ENCODE data around the gene HSPB6. TPM values are rescaled to one million over a fixed set of nuclear protein-coding genes. Genes with fewer than 3 reads are reported as not detected.

The HSPB6 gene
- total RNA-seq, 2 donors from 2014 or later: 78.6 to 130 TPM

DNA sequence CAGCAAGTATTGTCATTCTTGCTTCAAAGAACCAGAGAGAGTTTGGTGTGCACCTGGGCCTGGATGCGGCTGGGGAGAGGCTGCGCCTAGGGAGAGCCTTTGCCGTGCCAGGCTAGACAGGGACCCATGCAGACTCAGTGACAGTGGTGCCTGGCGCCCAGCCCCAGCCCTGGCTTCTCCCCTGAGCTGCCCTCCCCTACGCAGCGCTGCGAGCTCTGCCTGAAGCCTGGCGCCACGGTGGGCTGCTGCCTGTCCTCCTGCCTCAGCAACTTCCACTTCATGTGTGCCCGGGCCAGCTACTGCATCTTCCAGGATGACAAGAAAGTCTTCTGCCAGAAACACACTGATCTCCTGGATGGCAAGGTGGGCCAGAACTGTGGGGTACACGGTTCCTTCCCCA, 27.1 kb downstream of the HSPB6 start:
- Histone ChIP-seq H3K36me3 (peaks cover 84% of the 10 kb centered on the region), H3K27ac (no peak overlapping the region)

DNA sequence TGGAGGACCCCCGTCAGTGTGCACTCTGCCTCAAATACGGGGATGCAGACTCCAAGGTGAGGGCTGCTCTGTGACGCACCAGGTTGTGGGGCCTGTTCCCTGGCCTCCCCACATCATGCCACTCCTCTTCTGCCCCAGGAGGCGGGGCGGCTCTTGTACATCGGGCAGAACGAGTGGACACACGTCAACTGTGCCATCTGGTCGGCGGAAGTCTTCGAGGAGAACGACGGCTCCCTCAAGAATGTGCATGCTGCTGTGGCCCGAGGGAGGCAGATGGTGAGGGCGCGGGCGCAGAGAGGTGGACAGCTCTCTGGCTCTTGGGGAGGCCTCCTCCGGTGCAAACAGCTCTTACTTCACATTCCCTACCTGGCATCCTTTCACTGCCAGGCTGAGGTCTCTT, 27.8 kb downstream of the HSPB6 start:
- Histone ChIP-seq H3K4me3 (no peak overlapping the region), H3K9me3 (no peaks in the 10 kb centered on the region), H3K4me1 (ENCODE audit: control insufficient read depth in 1 of 2, low read depth in 2 of 2) (no peaks in the 10 kb centered on the region), H3K27ac (no peak overlapping the region), H3K27me3 (replicated peaks; ENCODE audit: insufficient read depth) (no peaks in the 10 kb centered on the region), H3K36me3 (peaks cover 88% of the 10 kb centered on the region)
- TF ChIP-seq, protein P1, sequence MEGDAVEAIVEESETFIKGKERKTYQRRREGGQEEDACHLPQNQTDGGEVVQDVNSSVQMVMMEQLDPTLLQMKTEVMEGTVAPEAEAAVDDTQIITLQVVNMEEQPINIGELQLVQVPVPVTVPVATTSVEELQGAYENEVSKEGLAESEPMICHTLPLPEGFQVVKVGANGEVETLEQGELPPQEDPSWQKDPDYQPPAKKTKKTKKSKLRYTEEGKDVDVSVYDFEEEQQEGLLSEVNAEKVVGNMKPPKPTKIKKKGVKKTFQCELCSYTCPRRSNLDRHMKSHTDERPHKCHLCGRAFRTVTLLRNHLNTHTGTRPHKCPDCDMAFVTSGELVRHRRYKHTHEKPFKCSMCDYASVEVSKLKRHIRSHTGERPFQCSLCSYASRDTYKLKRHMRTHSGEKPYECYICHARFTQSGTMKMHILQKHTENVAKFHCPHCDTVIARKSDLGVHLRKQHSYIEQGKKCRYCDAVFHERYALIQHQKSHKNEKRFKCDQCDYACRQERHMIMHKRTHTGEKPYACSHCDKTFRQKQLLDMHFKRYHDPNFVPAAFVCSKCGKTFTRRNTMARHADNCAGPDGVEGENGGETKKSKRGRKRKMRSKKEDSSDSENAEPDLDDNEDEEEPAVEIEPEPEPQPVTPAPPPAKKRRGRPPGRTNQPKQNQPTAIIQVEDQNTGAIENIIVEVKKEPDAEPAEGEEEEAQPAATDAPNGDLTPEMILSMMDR (IDR thresholded peaks at IDR 0.05): no peak
- no peak for DNase-seq (ENCODE audit: low spot score)
- ATAC-seq (ENCODE audit: insufficient number of reproducible peaks, low FRiP score, low read depth): no peak

More for the DNA sequence above, 27.1 kb downstream of the HSPB6 start:
- DNase-seq (ENCODE audit: low spot score) (no peak), ATAC-seq (ENCODE audit: insufficient number of reproducible peaks, low FRiP score, low read depth) (no peak)
- Histone ChIP-seq H3K9me3 (no peaks in the 10 kb centered on the region), H3K4me1 (ENCODE audit: control insufficient read depth in 1 of 2, low read depth in 2 of 2) (no peaks in the 10 kb centered on the region), H3K27me3 (replicated peaks; ENCODE audit: insufficient read depth) (no peaks in the 10 kb centered on the region), H3K4me3 (no peak overlapping the region)
- TF ChIP-seq, protein P1 (IDR thresholded peaks at IDR 0.05): no peak

DNA sequence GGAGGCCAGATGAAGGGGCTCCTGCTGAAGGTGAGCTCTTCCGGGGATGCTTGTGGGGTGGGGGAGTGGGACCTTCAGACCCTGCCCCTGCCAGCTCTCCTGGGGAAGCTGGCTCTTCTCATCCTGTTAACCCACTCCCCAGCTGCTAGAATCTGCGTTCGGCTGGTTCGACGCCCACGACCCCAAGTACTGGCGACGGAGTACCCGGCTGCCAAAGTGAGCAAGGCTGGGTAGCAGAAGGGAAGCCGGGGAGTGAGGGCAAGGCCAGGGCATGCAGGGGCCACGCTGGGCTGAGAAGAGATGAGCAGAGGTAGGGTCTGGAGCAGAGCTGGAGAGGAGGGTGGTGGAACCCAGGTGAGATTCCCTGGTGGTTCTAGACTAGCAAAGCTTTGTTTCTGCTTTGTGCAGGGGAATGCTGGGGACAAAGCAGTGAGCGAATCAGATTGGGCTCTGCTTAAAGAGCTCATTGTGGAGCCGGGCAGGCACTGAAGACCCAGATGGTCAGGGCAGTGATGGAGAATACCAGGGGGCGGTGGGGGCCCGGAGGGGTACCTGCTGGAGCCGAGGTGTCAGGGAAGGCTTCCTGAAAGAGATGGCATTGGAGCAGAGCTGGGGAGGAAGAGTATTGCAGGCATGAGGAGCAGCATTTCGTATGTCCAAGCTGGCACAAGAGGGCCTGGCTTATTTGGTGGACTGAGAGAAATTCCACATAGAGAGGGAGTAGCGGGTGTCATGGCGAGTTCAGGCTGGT, 28.7 kb downstream of the HSPB6 start:
- TF ChIP-seq, protein P1 (IDR thresholded peaks at IDR 0.05): no peak
- no peak for DNase-seq (ENCODE audit: low spot score)
- Histone ChIP-seq H3K36me3 (peaks cover 90% of the 10 kb centered on the region), H3K4me1 (ENCODE audit: control insufficient read depth in 1 of 2, low read depth in 2 of 2) (no peaks in the 10 kb centered on the region), H3K27me3 (replicated peaks; ENCODE audit: insufficient read depth) (no peaks in the 10 kb centered on the region), H3K4me3 (no peak overlapping the region), H3K9me3 (no peaks in the 10 kb centered on the region), H3K27ac (no peak overlapping the region)
- ATAC-seq (ENCODE audit: insufficient number of reproducible peaks, low FRiP score, low read depth): no peak

DNA sequence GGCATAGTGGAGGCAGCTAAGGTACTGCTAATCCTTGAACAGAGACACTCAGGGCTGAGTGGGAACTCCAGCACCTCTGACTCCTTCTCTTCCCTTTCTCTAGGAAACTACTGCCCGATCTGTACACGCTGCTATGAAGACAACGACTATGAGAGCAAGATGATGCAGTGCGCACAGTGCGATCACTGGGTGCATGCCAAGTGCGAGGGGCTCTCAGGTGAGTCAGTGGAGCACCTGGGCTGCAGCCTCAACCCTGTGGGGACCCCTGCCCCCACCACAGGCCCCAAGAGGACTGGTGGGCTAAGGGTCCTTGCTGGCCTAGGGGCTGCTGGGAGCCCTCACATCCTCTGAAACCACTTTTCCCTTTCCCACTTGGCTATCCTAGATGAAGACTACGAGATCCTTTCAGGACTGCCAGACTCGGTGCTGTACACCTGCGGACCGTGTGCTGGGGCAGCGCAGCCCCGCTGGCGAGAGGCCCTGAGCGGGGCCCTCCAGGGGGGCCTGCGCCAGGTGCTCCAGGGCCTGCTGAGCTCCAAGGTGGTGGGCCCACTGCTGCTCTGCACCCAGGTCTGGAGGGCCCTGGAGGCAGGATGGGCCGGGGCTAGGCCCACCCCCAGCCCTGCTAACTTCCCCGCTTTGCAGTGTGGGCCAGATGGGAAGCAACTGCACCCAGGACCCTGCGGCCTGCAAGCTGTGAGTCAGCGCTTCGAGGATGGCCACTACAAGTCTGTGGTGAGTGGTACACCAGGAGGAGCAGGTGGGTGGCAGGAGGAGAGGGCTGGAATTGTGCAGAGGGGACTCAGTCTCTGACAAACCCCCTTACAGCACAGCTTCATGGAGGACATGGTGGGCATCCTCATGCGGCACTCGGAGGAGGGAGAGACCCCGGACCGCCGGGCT, 29.5 kb downstream of the HSPB6 start:
- H3K36me3 ChIP-seq: peaks cover 95% of the 10 kb centered on the region
- H3K4me3 ChIP-seq: no peak overlapping the region
- ATAC-seq (ENCODE audit: insufficient number of reproducible peaks, low FRiP score, low read depth) (no peak), DNase-seq (ENCODE audit: low spot score) (no peak)
- H3K27me3 ChIP-seq (replicated peaks; ENCODE audit: insufficient read depth): no peaks in the 10 kb centered on the region
- H3K27ac ChIP-seq: no peak overlapping the region
- no peaks in the 10 kb centered on the region for H3K4me1 ChIP-seq (ENCODE audit: control insufficient read depth in 1 of 2, low read depth in 2 of 2)
- TF ChIP-seq, protein P1 (IDR thresholded peaks at IDR 0.05): no peak
- no peaks in the 10 kb centered on the region for H3K9me3 ChIP-seq

DNA sequence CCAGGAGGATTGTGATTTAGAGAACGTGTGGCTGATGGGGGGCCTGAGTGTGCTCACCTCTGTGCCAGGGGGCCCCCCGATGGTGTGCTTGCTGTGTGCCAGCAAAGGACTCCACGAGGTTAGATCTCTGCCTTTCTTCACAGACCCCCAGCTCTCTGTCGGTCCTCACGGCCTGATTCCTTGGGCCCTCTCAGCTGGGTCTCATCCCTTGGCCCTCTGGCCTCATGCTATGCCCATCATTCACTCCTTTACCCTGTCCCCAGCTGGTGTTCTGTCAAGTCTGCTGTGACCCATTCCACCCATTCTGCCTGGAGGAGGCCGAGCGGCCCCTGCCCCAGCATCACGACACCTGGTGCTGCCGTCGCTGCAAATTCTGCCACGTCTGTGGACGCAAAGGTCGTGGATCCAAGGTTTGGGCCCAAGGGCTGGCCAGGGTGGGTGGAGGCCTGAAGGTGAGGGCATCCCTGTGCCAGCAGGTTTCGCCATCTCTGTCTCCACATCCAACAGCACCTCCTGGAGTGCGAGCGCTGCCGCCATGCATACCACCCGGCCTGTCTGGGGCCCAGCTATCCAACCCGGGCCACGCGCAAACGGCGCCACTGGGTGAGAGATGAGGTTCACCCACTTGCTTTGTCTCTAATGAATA, 31.5 kb downstream of the HSPB6 start:
- H3K36me3 ChIP-seq: peaks cover 96% of the 10 kb centered on the region
- ATAC-seq (ENCODE audit: insufficient number of reproducible peaks, low FRiP score, low read depth): no peak
- no peak for DNase-seq (ENCODE audit: low spot score)

More for the DNA sequence above, 31.5 kb downstream of the HSPB6 start:
- Histone ChIP-seq H3K4me3 (no peak overlapping the region), H3K4me1 (ENCODE audit: control insufficient read depth in 1 of 2, low read depth in 2 of 2) (no peaks in the 10 kb centered on the region), H3K27ac (no peak overlapping the region), H3K9me3 (no peaks in the 10 kb centered on the region), H3K27me3 (replicated peaks; ENCODE audit: insufficient read depth) (no peaks in the 10 kb centered on the region)
- TF ChIP-seq, protein P1 (IDR thresholded peaks at IDR 0.05): no peak

Measured in thoracic aorta (tissue), 2 donors.